GM12878 (cell line): Measurements from ENCODE around the gene NPTN. TPM values are rescaled to one million over a fixed set of nuclear protein-coding genes. Genes with fewer than 3 reads are reported as not detected.

ENCODE experiments used
- ATAC-seq: fragments of 200-7000 bp; cut with Tn5 transposase; 3 replicates; pipeline ENCODE4 v1.9.1; 2020; ENCODE audit warnings: mild to moderate bottlenecking, moderate library complexity
- BruUV-seq: library from RNA; stranded (reverse); fragments of 400-500 nt; replicated peaks from 2 replicates; lab custom pipeline; 2021; lab: Mats Ljungman, UMichigan
- CTCF ChIA-PET: fragments of 300-600 bp; sonication (Branson Sonifier 250); formaldehyde crosslinking; extraction: SDS; loops from one replicate; lab custom pipeline; 2021; ENCODE audit warnings: inconsistent platforms; lab: Yijun Ruan, JAX
- POLR2A ChIA-PET: fragments of 350-600 bp; formaldehyde crosslinking; extraction: SDS; loops from one replicate; lab custom pipeline; 2021; ENCODE audit warnings: inconsistent platforms; lab: Charles Lee
- RAD21 ChIA-PET: fragments of 300-600 bp; sonication (Branson Sonifier 250); formaldehyde crosslinking; loops from one replicate; lab custom pipeline; 2023; ENCODE audit warnings: antibody characterized with exemption; ENCODE audit not compliant: unreplicated experiment; lab: Charles Lee
- SMC1A ChIA-PET: fragments of 300-600 bp; sonication (Branson Sonifier 250); formaldehyde crosslinking; loops from one replicate; lab custom pipeline; 2023; ENCODE audit not compliant: unreplicated experiment, uncharacterized antibody; lab: Charles Lee
- DNase-seq: peaks from one replicate; pipeline ENCODE4 v3.0.0-alpha.2; 2011; ENCODE audit warnings: low read depth, low spot score
- FAIRE-seq: peaks from 3 replicates; lab custom pipeline; 2011; peaks lifted over from hg19 to GRCh38; lab: Jason Lieb, UNC
- H2AFZ ChIP-seq: 2 replicates; pipeline ENCODE4 v1.6.0; 2011; ENCODE audit warnings: low read depth, low read length, control low read depth; ENCODE audit not compliant: control insufficient read depth
- H3K27ac ChIP-seq: 2 replicates; pipeline ENCODE4 v1.5.1; 2011; ENCODE audit warnings: control low read depth; ENCODE audit not compliant: control insufficient read depth, insufficient read depth
- H3K27me3 ChIP-seq, 2 experiments: replicated peaks in 1 of 2; 2 replicates each; pipeline versions ENCODE4 v1.6.0 to v1.6.1; 2011; ENCODE audit warnings: low read length in 1 of 2; ENCODE audit not compliant: control insufficient read depth in 2 of 2, insufficient read depth in 2 of 2
- H3K36me3 ChIP-seq, 2 experiments: 2 replicates each; pipeline ENCODE4 v1.5.1; 2011; ENCODE audit warnings: low read length in 1 of 2; ENCODE audit not compliant: control insufficient read depth in 2 of 2, insufficient read depth in 2 of 2
- H3K4me1 ChIP-seq: 2 replicates; pipeline ENCODE4 v1.6.1; 2011; ENCODE audit warnings: mild to moderate bottlenecking, low read length, moderate library complexity, mixed read lengths; ENCODE audit not compliant: control insufficient read depth, insufficient read depth
- H3K4me2 ChIP-seq: 2 replicates; pipeline ENCODE4 v1.6.0; 2011; ENCODE audit warnings: control low read depth; ENCODE audit not compliant: control insufficient read depth, insufficient read depth
- H3K4me3 ChIP-seq: fragments of 200-600 bp; sonication (generic); 2 replicates; pipeline ENCODE4 v1.5.1; 2016
- H3K79me2 ChIP-seq: 2 replicates; pipeline ENCODE4 v1.6.0; 2011; ENCODE audit warnings: low read length; ENCODE audit not compliant: control insufficient read depth, insufficient read depth
- H3K9ac ChIP-seq: 2 replicates; pipeline ENCODE4 v1.8.0; 2011; ENCODE audit warnings: low read length, control low read depth, mixed read lengths; ENCODE audit not compliant: control insufficient read depth, insufficient read depth
- H3K9me3 ChIP-seq: replicated peaks from 3 replicates; pipeline ENCODE4 v1.5.1; 2011; ENCODE audit warnings: mild to moderate bottlenecking, low read length; ENCODE audit not compliant: control insufficient read depth, insufficient read depth
- H4K20me1 ChIP-seq: 2 replicates; pipeline ENCODE4 v1.6.0; 2011; ENCODE audit not compliant: control insufficient read depth, insufficient read depth
- CEBPB ChIP-seq, 2 experiments: fragments of 150-350 bp in 1 of 2; IDR thresholded peaks; 2 replicates each; pipeline ENCODE4 v1.6.1; 2012 to 2014; ENCODE audit warnings: low read depth in 2 of 2, low read length in 2 of 2, borderline replicate concordance in 1 of 2, inconsistent platforms in 1 of 2
- DPF2 ChIP-seq: fragments of 450-650 bp; IDR thresholded peaks from 2 replicates; pipeline ENCODE4 v1.6.1; 2017; ENCODE audit warnings: mild to moderate bottlenecking
- FOXM1 ChIP-seq: IDR thresholded peaks from 2 replicates; pipeline ENCODE4 v1.6.1; 2012; ENCODE audit warnings: low read depth, mild to moderate bottlenecking, inconsistent platforms, low read length, moderate library complexity
- IKZF2 ChIP-seq, 2 experiments: fragments of 450-650 bp; IDR thresholded peaks; 2 replicates each; pipeline ENCODE4 v1.6.1; 2017; ENCODE audit warnings: mild to moderate bottlenecking in 2 of 2, moderate library complexity in 2 of 2
- NFIC ChIP-seq: IDR thresholded peaks from 2 replicates; pipeline ENCODE4 v1.6.1; 2012; ENCODE audit warnings: low read depth, mild to moderate bottlenecking, inconsistent platforms, low read length, moderate library complexity
- NFYA ChIP-seq: IDR thresholded peaks from 2 replicates; pipeline ENCODE4 v1.6.1; 2011; ENCODE audit warnings: low read depth, mild to moderate bottlenecking, low read length, improper control_type of control experiment, borderline replicate concordance
- RELA ChIP-seq: fragments of 450-650 bp; IDR thresholded peaks from 2 replicates; pipeline ENCODE4 v1.8.0; 2014; ENCODE audit warnings: borderline replicate concordance; ENCODE audit not compliant: partially characterized antibody
- SRF ChIP-seq, 2 experiments: IDR thresholded peaks; 2 replicates each; pipeline ENCODE4 v1.6.1; 2011; ENCODE audit warnings: low read depth in 2 of 2, low read length in 2 of 2, mild to moderate bottlenecking in 1 of 2, moderate library complexity in 1 of 2
- ZNF207 ChIP-seq: fragments of 450-650 bp; IDR thresholded peaks from 2 replicates; pipeline ENCODE4 v1.6.1; 2014; ENCODE audit warnings: antibody characterized with exemption, mild to moderate bottlenecking, borderline replicate concordance
- WGBS: methylation state at CpG from one replicate; pipeline ENCODE4 v1.1.6; 2016; ENCODE audit warnings: low lambda C conversion rate; ENCODE audit not compliant: insufficient replicate concordance, insufficient coverage; ENCODE audit errors: missing lambda C conversion rate; 5-methylcytosine and 5-hydroxymethylcytosine counted together
- in situ Hi-C: fragments of 300-500 bp; cut with MboI; formaldehyde crosslinking; loops from 9 replicates; pipeline ENCODE4 v1.14.3; 2018; ENCODE audit warnings: mixed read lengths
- intact Hi-C: fragments of 100-400 bp; cut with micrococcal nuclease; formaldehyde crosslinking; loops from one replicate; pipeline ENCODE4 v1.14.2; 2022; ENCODE audit not compliant: unreplicated experiment
- polyA plus RNA-seq, 11 experiments: library from polyadenylated mRNA; depleted of rRNA in 4 of 11; unstranded in 6 of 11; stranded (reverse) in 5 of 11; fragments of >200 nt; fragmentation: Nextera tagmentation in 4 of 11; fragmentation: Illumina TruSeq in 1 of 11; extraction: Ambion mirVana in 4 of 11; extraction: Trizol in 1 of 11; gene quantifications; 1 replicate in 1 of 11; 2 replicates in 10 of 11; pipeline versions ENCODE4 v1.2.1 to v1.2.3, GENCODE V29; 2011 to 2016; ENCODE audit warnings: inconsistent platforms in 2 of 11, missing spikeins in 2 of 11, low read depth in 1 of 11
- total RNA-seq, 4 experiments: library from RNA; depleted of rRNA in 3 of 4; stranded (reverse); fragments of >200 nt in 3 of 4; fragmentation: Illumina TruSeq in 1 of 4; extraction: Trizol in 1 of 4; gene quantifications; 2 replicates each; pipeline versions ENCODE4 v1.2.1 to v1.2.3, GENCODE V29; 2013 to 2021
- TF ChIP-seq, protein P1 (sequence below): IDR thresholded peaks from 2 replicates; pipeline ENCODE4 v1.6.1; 2012; ENCODE audit warnings: low read length, inconsistent platforms

NPTN gene
- total and polyA plus RNA-seq, 10 of the 15 experiments (the other 5 are each of a cell fraction or from before 2014, with no cell fraction given): 17.8 to 79.1 (median 41.7) TPM

DNA sequence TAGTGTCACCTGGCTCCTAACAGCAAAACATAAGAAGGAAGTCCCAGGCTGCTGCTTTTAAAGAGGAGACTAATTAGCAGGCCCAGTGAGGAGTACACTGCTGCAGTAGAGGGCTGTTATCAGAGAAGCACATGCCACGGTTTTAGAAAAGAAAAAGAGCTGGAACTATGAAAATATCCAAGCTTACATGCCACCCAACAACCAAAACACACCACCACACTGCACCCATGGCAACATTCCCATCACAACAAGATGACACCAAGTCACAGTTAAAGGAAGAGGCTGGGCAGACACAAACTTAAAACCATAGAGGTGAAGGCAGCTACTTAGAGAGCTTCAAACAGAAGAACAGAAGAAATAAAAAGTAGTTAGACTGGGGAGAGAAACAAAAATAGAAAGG, 37.0 kb downstream of the NPTN start:
- ChIA-PET CTCF (interaction anchor here (1.1 to 6.0 kb wide), 5 partner anchors 9 to 40 kb away, joined by 3 to 30 read pairs (median 5); partner anchors contain the start of gene NPTN), RAD21 (interaction anchor here (1.2 kb wide), 1 partner anchor 40 kb away, joined by 4 read pairs; no protein-coding TSS in a partner anchor), POLR2A (no interaction called here)
- peaks cover 1 to 11% of the 10 kb centered on the region in 2 experiments for H3K36me3 ChIP-seq
- H3K27ac ChIP-seq: no peak overlapping the region
- BruUV-seq: no TSS peak
- peaks cover 31% of the 10 kb centered on the region for H3K79me2 ChIP-seq
- WGBS: 50% methylated on average over 1 of the region's 1 CpG
- in situ Hi-C loops: no loop called here
- H3K9me3 ChIP-seq: no peaks in the 10 kb centered on the region
- H3K27me3 ChIP-seq: no peaks in the 10 kb centered on the region
- TF ChIP-seq FOXM1: no peak
- TF ChIP-seq, all 136 proteins: peak for 0
- Histone ChIP-seq H3K4me1 (peaks cover 7% of the 10 kb centered on the region; the same call in 1 of the 2 replicates), H3K9ac (no peak overlapping the region), H4K20me1 (no peaks in the 10 kb centered on the region; the same call in 1 of the 2 replicates), H3K4me3 (no peak overlapping the region), H3K4me2 (no peak overlapping the region), H2AFZ (no peak overlapping the region)
- FAIRE-seq: no peak
- ATAC-seq: no peak
- SMC1A ChIA-PET: interaction anchor here (0.7 to 6.9 kb wide), 4 partner anchors 12 to 40 kb away, joined by 3 to 40 read pairs (median 8); no protein-coding TSS in a partner anchor
- DNase-seq: no peak
- intact Hi-C loops: no loop called here

- Histone ChIP-seq H3K27me3 (no peaks in the 10 kb centered on the region), H3K36me3 (peaks cover 1 to 16% of the 10 kb centered on the region in 2 experiments; a peak in 3 of 4 replicates), H4K20me1 (no peaks in the 10 kb centered on the region), H3K4me2 (no peak overlapping the region), H3K4me3 (no peak overlapping the region), H2AFZ (no peak overlapping the region), H3K79me2 (peaks cover 19% of the 10 kb centered on the region), H3K9ac (no peak overlapping the region), H3K9me3 (no peaks in the 10 kb centered on the region), H3K4me1 (peaks cover 3% of the 10 kb centered on the region; the same call in 1 of the 2 replicates), H3K27ac (no peak overlapping the region)
- intact Hi-C loops: no loop called here
- ChIA-PET POLR2A (no interaction called here), RAD21 (no interaction called here), CTCF (interaction anchor here (2.1 to 6.0 kb wide), 2 partner anchors 13 to 42 kb away, joined by 7 to 30 read pairs; no protein-coding TSS in a partner anchor), SMC1A (interaction anchor here (1.0 to 6.9 kb wide), 2 partner anchors 14 to 43 kb away, joined by 3 to 40 read pairs; no protein-coding TSS in a partner anchor)
- 78% methylated on average over 2 of the region's 2 CpGs for WGBS
- TF ChIP-seq NFYA (no peak), NFIC (no peak), CEBPB (IDR thresholded peaks at IDR 0.05; ENCODE audit: borderline replicate concordance in 1 of 2, low read depth in 2 of 2, low read length in 2 of 2) (no peak), RELA (no peak), IKZF2 (IDR thresholded peaks at IDR 0.05) (no peak), SRF (IDR thresholded peaks at IDR 0.05; ENCODE audit: low read depth in 2 of 2, low read length in 2 of 2) (no peak), ZNF207 (no peak), DPF2 (no peak)
- TF ChIP-seq, protein P1, sequence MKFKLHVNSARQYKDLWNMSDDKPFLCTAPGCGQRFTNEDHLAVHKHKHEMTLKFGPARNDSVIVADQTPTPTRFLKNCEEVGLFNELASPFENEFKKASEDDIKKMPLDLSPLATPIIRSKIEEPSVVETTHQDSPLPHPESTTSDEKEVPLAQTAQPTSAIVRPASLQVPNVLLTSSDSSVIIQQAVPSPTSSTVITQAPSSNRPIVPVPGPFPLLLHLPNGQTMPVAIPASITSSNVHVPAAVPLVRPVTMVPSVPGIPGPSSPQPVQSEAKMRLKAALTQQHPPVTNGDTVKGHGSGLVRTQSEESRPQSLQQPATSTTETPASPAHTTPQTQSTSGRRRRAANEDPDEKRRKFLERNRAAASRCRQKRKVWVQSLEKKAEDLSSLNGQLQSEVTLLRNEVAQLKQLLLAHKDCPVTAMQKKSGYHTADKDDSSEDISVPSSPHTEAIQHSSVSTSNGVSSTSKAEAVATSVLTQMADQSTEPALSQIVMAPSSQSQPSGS: no peak
- DNase-seq: no peak
- no peak for ATAC-seq
- in situ Hi-C loops: no loop called here
- BruUV-seq: no TSS peak
- no peak for FAIRE-seq
Observed at GRCh38 chr15:73594109-73594508, 39.1 kb downstream of the NPTN start.
